Liver (tissue), 3 donors: Measurements from ENCODE around the gene FIS1.

Experiments used
- RAD21 ChIP-seq, 2 donors: IDR thresholded peaks; 2 replicates each; pipeline ENCODE4 v1.6.1; 2016; ENCODE audit warnings: antibody characterized with exemption in 2 of 2, mild to moderate bottlenecking in 2 of 2
- TF ChIP-seq, protein P1 (sequence below): fragments of 150-350 bp; IDR thresholded peaks from 2 replicates; pipeline ENCODE4 v1.5.1; 2017; ENCODE audit warnings: improper control_type of control experiment, low read depth, low read length; ENCODE audit not compliant: missing input control
- donor health status: healthy.
- donor health status: healthy.

DNA sequence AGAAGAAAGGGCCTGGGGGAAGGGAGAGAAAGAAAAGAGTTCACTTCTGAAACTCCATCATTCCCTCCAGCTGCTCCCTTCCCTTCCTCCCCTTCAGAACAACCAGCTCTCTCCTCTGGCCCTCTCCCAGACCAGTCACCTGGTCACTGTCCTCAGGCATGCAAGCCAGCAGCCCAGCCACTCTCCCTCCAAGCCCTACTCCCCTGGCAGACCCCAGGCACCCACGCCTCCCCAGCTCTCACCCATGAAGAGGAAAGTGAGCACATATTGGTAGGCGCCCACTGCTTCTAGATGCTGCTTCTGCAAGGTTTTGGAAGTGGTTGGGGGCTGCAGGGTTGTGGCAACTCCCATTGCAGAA, 44.4 kb downstream of the FIS1 start:
- TF ChIP-seq, protein P1, sequence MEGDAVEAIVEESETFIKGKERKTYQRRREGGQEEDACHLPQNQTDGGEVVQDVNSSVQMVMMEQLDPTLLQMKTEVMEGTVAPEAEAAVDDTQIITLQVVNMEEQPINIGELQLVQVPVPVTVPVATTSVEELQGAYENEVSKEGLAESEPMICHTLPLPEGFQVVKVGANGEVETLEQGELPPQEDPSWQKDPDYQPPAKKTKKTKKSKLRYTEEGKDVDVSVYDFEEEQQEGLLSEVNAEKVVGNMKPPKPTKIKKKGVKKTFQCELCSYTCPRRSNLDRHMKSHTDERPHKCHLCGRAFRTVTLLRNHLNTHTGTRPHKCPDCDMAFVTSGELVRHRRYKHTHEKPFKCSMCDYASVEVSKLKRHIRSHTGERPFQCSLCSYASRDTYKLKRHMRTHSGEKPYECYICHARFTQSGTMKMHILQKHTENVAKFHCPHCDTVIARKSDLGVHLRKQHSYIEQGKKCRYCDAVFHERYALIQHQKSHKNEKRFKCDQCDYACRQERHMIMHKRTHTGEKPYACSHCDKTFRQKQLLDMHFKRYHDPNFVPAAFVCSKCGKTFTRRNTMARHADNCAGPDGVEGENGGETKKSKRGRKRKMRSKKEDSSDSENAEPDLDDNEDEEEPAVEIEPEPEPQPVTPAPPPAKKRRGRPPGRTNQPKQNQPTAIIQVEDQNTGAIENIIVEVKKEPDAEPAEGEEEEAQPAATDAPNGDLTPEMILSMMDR = no peak
- no peak for TF ChIP-seq RAD21 (IDR thresholded peaks at IDR 0.05)
